GM18867 (cell line): ENCODE results near the gene NPPC.
A peak's percentile ranks its signal among the peaks of the same experiment; 100 is the strongest.

Source experiments
- ATAC-seq: cut with Tn5 transposase; IDR thresholded peaks from one replicate; pipeline ENCODE4 v1.9.1; 2021; ENCODE audit warnings: mild to moderate bottlenecking, moderate library complexity; ENCODE audit not compliant: unreplicated experiment

Gene NPPC

DNA sequence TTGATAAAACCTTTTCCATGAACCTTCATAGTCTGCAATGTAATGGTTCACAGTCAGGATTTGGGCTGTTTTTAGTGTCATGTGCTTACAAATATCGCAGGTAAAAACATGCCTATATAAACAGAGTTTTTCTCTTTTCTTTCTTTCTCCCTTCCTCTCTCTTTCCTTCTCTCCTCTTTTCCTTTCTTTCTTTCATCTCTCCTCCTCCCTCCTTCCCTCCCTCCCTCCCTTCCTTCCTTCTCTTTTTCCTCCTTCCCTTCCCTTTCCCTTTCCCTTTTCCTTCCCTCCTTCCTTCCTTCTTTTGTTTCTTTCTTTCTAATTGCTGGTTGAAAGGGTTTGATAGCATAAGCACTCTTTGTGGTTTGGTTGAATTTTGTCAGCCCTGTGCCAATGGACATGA, 9.6 kb upstream of the NPPC start:
- ATAC-seq: no peak

DNA sequence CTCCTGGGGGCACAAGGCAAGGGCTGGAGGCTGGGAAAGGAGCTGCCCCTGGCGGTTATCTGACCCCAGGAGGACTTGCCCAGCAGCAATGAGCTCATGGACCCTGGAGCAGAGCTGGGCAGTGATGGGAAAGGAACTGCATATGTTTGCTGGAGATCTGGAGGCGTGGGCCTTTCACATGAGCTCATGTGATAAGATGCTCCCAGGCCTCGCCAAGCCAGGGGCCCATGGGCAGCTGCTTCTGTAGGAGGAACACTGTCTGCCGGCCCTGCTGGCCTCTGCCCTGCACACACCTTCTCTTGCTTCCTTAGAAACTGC, 9.0 kb upstream of the NPPC start:
- no peak for ATAC-seq

DNA sequence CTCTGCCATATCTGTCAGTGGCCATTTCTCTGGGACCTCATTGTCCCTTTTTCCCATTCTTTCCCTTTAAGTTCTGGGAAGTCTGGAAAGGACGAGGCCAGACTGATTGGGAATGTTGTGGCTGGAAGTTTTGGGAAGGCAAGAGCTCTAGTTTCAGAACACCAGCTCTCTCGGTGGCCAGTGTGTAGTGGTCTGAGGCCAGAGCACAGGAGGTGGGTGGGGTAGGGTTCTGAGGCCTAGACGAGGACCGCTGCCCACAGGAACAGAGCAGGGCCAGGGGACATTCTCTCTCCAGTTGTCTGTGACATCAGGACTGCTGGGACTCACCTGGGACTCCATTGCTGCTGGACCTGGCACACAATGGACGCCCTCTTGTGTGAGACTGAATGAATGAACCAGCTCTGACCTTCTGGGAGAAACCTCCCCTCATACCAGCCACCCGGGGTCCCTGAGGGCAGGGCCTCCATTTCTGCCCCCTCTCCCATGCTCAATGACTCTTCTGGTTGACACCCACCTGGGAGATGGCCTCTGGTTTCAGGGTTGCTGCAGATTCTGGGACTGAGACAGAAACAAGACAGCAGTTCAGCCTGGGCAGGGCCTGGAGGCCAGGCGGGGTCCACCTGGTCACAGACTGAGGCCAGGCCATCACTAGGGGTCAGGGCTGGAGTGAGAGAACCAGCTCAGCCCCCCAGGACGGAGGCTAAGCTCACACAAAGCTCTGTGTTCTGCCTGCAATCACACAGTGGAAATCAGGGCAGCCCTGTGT, 8.4 kb upstream of the NPPC start:
- no peak for ATAC-seq

DNA sequence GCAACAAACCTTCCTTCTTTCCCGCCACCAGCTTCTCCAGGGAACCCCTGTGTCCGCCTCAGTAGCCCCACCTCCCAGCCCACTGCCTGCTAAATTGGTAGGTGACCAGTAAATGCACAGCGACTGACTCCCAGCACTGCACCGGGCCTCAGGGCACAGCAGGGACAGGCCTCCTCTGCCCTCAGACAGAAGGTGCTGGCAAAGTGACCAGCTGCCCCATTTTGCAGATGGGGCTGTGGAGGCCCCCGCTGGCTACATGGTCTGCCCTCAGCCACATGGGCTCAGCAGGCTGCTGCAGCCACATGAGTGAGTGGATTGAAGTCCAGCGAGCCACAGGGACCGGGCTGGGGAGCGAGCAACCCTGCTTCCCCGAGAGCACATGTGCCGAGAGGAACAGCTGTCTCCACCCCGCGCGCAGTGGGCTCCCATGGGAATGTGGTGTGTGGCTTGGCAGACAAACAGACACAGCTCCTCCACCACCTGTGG, 7.8 kb upstream of the NPPC start:
- no peak for ATAC-seq

DNA sequence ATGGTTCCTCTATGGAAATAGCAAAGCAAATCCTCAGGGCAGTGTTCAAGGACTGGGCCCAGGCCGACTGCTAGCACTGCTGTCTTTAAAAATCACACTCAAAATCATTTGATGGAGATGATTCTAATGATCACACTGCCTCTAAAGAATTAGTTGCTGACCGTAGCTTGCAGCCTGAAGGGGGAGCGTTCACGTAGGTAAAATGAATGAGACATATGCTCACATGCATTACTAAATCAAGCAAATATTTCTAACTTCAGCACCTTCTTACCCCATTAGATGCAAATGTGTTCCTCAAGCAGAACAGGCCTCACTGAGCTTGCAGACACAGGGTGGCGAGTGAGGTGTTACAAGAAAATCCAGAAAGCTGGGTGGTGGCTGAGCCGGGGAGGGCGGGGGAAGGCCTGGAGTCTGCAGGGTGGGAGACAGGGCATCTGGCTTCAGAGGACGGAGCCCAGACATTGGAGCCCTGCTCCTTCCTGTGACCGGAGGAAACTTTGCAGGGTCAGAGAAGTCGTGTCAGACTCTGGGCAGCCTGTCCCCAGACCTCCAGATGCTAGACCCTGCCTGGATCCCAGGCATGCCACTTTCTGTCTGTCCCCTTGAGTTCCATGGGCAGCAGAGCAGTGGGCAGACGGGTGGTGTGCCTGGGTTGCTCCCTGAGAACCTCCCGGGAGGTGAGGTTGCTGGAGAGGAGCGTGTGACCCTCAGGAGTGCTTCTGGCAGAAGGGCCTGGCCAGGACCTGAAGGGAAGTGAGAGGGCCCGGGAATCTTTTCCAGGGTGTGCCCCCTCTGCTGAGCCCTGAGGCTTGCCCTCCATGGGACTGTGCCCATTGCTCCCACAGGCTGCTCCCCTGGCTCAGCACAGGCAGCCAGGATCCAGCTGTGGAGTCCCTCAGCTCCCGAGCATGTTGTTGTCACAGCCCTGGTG, 7.1 kb upstream of the NPPC start:
- no peak for ATAC-seq

DNA sequence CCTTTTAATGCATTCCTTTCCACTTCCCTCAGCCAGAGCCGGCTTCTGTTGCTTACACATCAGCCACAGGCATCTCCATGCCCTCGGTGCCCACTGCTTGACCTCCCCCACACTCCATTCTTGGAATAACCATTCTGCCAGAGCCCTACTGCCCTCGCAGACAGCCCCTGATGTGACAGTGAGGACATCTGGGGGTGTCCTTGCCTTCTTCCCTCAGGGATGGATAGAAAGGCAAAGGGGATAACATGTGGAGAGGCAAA, 6.4 kb upstream of the NPPC start:
- ATAC-seq: no peak

DNA sequence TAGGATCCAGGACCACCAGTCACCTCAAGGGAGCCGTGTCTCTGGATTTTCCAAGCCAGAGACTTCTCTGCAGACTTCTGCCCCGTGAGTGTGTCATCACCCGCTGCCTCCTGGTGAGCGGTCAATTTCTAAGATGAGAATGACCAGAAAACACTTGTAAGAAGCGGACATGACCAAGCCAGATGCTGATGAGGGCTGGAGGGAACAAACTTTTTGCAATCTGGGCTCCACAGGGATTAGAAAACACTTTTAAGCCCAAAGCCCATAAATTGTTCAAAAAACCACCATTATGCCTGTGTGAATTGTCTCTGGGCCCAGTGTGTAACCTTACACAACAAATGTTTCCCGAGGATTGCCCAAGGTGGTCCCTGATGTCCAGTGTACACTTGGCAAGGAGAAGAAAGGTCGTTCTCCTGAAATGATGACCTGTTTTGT, 5.3 kb upstream of the NPPC start:
- no peak for ATAC-seq

DNA sequence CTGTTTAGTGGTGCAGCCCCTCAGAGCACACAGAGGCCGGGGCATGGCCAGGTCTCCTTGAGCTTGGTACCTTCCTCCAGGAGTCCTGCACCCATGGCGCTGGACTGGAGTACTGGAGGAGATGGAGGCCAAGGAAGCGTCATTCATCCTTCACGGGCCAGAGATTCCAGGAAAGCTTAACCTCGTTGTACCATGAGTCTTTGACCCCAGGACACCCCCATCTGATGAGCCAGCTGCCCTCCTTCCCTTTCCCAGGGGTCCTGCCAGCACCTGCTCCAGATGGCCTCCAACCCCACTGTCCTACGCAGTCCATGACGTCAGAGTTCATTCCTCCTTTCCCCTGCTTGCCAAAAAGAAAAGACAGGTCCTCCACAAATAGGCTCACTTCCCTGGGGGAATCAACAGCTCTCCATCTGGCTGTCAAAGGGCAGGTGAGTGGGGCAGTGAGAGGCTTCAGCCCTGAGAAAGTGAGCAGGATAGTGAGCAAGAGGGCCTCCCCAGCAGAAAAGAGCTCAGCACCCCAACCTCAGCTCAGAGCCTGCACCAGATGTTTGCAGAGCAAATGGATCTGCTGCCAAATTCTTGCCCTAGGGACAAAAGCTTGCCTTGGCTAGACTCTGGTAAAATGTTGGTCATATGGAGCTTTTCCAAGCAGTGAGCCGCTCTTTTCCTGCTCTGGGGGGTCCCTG, 4.5 kb upstream of the NPPC start:
- no peak for ATAC-seq

DNA sequence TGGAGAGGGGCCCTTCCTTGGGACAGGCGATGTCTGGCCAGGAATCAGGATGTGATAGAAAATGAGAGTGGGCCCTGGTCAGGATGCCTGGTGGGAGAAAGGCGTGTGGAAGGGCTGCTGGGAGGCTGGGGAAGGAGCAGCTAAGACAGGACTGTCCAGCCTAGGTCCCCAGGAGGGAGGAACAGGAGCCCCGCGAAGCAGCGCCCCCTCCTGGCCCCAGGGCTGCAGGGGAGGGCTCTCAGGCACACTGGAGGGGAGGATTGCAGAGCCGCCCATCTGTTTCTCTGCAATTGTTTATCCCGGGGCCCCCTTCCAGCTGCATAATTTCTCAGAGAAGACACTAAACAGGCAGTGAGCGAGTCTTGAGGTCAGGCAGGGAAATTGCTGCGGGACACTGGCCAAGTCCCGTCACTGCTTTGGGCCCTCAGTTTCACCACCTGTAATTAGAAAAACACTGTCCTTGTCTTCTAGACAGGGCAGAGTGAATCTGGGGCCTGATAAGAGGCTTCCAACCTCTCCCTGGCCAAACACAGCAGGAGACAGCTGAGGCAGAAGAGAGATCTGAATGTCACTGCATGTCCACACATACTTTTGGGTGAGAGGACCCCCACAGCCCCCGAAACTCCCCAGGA, 3.9 kb upstream of the NPPC start:
- no peak for ATAC-seq

DNA sequence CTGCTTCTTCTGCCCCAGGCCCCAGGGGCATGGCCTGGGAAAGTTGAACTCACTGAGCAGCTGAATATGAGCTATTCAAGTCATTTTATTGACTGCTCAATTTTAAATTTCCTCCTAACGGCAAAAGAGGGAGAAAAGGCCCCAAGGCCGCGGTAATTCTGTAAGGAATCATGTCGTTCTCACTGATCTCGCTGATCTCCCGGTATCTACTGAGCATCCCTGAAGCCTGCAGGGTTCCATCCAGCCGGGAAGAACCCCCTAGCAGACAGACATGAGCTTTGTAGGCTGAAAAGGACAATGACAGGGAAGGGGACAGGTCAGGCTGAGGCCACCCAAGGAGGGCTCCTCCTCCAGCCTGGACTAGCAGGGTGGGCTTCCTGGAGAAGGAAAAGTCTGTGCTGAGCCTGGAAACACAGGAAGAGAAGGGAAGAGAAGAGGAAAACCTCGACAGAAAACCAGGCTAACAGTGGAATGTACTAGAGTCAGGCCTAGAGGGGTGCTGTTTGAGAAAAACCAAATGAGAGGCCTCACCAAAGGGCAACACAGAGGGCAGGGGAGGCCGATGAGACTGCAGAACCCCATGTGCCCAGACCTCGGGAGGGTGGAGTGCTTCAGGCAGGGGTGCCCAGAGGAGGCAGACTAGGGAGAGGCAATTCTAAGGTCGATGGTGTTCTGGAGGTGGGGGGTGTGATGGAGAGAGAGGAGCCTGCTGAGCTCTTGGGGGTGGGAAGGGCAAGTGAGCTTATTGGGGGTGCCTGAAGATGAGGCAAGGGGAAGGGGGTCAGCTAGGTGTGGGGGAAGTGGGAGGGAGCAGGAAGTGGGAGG, 2.9 kb upstream of the NPPC start:
- no peak for ATAC-seq

DNA sequence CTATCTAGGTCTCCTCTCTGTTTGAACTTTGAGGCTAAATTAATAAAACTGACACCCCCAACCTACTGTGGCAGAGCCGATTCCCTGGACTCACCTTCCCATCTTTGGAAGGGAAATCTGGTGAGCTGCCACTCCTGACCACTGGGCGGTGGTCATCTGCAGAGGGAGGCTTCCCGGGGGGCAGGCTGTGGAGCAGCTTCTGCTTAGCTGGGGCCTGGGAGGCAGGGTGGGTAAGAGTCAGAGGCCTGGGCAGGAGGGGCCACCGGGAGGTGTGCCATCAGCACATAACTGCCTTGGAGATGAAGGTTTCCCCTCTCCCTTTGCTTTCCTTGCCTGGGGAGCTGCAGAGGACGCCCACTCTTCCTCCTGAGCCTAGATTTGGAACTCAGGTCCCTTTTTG, 2.3 kb upstream of the NPPC start:
- ATAC-seq: no peak

DNA sequence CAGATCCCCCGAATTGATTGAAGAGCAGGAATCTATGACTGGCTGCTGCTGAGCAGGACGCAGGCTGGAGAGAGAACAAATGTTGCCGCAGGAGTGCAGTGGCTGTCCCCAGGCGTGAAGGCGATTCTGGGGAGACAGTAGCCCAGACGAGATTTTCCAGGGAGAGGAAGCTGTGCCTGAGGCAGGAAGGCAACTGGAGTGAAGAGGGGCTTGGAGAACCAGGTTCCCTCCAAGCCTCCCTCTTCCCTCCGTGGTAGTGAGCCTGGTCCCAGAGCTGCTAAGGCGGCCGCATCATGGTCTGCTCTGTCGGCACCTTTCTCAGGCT, 1.3 kb upstream of the NPPC start:
- ATAC-seq: no peak

DNA sequence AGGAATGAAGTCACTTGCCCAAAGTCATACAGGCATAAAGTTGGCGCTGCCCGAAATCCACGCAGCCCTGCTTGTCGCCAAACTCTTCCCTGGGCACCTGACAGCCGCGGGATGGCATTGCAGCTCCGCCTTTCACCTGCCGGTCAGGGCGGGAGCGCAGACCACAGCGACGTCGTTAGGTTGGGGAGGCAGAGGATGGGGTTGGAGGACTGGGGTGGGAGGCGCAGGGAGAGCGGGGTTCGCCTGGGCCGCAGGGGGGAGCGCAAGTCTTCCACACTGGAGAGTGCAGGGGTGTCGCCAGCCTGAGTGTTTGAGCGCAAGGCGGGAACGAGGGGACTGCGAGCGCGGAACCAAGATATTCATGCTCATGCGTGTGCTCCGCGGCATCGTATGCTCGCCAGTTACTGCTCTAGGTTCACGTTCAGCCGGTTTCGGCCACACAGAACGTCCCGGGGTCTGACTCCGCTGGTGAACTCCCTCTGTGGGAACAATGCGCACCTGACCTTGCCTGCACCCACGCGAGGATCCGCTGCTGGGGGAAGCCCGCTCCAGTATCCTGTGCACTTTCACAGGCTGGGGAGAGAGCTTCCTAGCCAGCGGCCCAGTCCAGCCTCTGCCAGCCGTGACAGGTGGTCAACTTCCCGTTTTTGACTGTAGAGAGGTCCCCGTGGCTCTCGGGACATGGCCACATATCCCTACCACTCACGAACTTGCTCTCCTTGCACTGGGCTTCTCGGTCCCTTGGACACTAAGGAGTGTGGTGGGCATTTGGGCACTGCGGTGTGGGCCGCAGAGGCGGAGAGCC, 767 bp upstream of the NPPC start:
- no peak for ATAC-seq

DNA sequence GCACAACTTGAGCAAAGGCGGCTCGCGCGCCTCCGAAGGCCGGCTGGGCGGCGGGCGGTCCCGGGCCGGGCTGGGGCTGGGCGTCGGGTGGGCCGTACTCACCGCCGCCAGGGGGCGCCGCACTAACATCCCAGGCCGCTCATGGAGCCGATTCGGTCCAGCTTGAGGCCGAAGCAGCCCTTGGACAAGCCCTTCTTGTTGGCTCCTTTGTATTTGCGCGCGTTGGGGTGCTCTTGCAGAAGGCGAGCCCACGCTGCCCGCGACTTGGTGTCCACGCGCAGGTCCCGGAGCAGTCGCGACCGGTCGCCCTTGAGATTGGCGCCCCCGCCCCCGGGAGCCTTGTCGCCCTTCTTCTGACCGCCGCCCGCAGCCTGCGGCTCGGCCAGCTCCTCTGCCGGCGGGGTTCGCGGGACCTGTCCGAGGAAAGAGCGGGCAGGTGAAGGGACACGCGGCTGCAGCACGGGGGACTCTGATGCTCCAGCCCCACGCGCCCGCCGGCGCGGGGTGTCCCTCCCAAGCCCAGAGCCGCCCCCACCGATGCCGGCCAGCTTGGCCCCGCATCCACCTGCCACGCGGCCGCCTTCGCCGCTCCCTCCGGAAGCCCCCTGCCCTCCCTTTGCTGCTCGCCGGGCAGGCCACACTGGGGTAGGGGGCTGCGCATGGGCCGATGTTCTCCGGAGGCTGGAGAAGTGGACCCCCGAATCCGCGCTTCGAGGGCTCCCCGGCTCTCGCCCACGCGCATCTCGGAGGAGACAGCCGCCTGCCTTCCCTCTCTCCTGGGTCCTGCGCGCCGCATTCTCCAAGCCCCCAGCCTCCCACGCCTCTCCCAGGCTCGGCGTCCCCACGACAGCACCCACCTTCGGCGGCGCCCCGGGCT, 655 bp downstream of the NPPC start:
- peak; percentile 58 for ATAC-seq

DNA sequence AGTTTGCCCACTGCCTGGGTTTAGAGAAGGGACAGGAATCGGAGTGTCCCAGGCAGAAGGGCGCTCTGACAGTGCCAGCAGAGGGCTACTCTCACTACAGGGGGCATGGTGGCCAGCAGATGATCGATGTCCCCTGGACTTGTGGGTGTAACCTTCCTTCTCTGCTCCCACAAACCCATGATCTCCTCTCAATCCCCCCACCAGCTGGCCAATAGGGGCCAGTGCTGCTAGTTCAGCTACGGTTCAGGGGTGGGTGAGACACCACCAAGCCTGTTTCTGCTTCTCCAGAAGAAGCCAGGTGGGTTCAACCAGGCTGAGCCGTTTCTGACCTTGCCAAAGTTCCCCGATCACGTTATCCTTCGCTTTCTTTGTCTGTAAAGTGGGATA, 1.3 kb downstream of the NPPC start:
- ATAC-seq: no peak

DNA sequence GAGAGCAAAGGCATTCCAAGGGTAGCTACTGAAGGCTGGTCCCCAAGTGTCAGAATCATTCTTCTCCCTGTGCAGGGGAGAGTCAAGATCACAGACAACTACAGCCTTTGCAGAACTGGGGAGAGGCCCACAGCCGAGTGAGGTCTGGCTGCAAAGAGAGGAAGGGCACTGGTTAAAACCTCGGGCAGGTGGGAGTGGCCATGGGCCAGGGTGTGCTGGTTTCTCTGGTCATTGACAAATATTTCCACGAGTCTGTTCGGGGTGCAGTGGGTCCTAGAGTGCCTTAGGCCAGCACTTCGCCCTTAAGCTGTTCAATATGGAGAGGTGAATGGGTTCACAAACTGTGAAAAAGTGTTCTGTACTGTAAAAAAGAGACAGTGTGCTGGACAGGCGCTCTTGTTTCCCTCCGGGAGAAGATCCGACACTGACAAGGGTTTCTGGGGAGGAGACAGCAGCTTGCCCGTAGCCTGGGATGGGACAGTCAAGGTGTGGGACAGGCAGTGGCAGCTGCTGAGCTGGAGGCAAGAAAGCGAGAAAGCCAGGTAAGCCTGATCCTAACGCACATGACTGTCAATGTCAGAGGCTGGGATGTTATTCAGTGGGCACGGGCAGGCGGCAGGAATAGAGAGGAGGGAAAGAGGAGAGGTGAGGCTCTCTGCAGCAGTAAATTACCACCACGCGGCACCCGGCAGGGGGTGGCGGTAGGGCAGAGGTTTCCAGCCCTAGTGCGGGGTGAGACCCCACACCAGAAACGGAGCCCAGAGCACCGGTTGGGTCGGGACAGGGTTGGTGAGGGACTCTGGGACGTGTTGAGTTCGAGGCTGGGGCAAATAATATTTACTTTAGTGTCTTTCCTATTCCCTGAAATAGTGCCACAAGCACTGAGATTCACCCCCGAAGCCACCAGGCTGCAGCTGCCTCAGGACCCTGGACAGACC, 2.0 kb downstream of the NPPC start:
- ATAC-seq: no peak

DNA sequence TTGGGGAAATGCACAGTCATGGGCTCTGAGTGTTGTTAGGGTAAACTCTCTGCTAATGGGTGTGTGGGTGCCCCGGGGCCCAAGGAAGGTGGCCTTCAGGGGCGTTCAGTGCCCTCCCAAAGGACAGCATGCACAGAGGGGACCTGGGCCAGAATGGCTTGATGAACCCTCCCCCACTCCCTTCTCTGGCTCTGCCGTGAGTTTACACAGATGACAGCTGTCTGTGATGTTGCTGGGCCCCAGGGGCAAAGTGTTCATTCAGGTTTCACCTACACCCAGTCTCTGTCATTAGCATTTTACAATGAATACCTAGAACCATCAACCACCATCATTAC, 3.2 kb downstream of the NPPC start:
- ATAC-seq: no peak
